Mesenchymal stem cell (in vitro differentiated cells and primary cell): ENCODE results near the gene TIMM22. TPM values are rescaled to one million over a fixed set of nuclear protein-coding genes. Genes with fewer than 3 reads are reported as not detected.

ENCODE experiments used
- DNase-seq: peaks from one replicate; pipeline ENCODE4 v3.0.0-alpha.2; 2013
- H2AFZ ChIP-seq: one replicate; pipeline ENCODE4 v1.6.1; 2013; ENCODE audit warnings: low read depth, mild to moderate bottlenecking, control low read depth, inconsistent platforms, low read length, moderate library complexity
- H2AK5ac ChIP-seq: 2 replicates; pipeline ENCODE4 v1.6.1; 2013; ENCODE audit warnings: low read length, moderate library complexity, mild to moderate bottlenecking, inconsistent platforms; ENCODE audit not compliant: severe bottlenecking
- H2BK120ac ChIP-seq: one replicate; pipeline ENCODE4 v1.6.1; 2013; ENCODE audit warnings: low read depth, mild to moderate bottlenecking, inconsistent platforms, low read length, moderate library complexity
- H2BK12ac ChIP-seq, 2 experiments: one replicate each; pipeline ENCODE4 v1.6.1; 2013; ENCODE audit warnings: inconsistent platforms in 2 of 2, low read length in 2 of 2, mild to moderate bottlenecking in 2 of 2, moderate library complexity in 2 of 2, control low read depth in 1 of 2
- H2BK15ac ChIP-seq: one replicate; pipeline ENCODE4 v1.6.1; 2013; ENCODE audit warnings: mild to moderate bottlenecking, low read depth, inconsistent platforms; ENCODE audit not compliant: poor library complexity, severe bottlenecking
- H2BK5ac ChIP-seq: 2 replicates; pipeline ENCODE4 v1.6.1; 2013; ENCODE audit warnings: low read depth, mild to moderate bottlenecking, low read length, control low read depth, inconsistent platforms; ENCODE audit not compliant: poor library complexity, severe bottlenecking
- H3K14ac ChIP-seq, 2 experiments: one replicate each; pipeline ENCODE4 v1.6.1; 2013; ENCODE audit warnings: inconsistent platforms in 2 of 2, low read length in 2 of 2, control low read depth in 1 of 2, mild to moderate bottlenecking in 1 of 2, moderate library complexity in 1 of 2
- H3K18ac ChIP-seq, 2 experiments: one replicate each; pipeline ENCODE4 v1.6.1; 2013; ENCODE audit warnings: inconsistent platforms in 2 of 2, low read length in 2 of 2, control low read depth in 1 of 2, low read depth in 1 of 2, mild to moderate bottlenecking in 1 of 2
- H3K23ac ChIP-seq, 2 experiments: one replicate each; pipeline ENCODE4 v1.6.1; 2013; ENCODE audit warnings: inconsistent platforms in 2 of 2, low read length in 2 of 2, mild to moderate bottlenecking in 2 of 2, moderate library complexity in 2 of 2, control low read depth in 1 of 2
- H3K27ac ChIP-seq: 2 replicates; pipeline ENCODE4 v1.5.1; 2013; ENCODE audit warnings: mild to moderate bottlenecking, moderate library complexity, low read length, control low read depth, inconsistent platforms; ENCODE audit not compliant: poor library complexity, severe bottlenecking
- H3K27me3 ChIP-seq, 2 experiments: 2 replicates each; pipeline versions ENCODE4 v1.6.1 to v1.7.0; 2013; ENCODE audit warnings: low read length in 2 of 2, mild to moderate bottlenecking in 2 of 2, moderate library complexity in 2 of 2, control low read depth in 1 of 2, inconsistent platforms in 1 of 2; ENCODE audit not compliant: control insufficient read depth in 1 of 2, insufficient read depth in 1 of 2
- H3K36me3 ChIP-seq, 2 experiments: 2 replicates each; pipeline versions ENCODE4 v1.6.1 to v1.7.0; 2013; ENCODE audit warnings: low read length in 2 of 2, control low read depth in 1 of 2, inconsistent platforms in 1 of 2, low read depth in 1 of 2, mild to moderate bottlenecking in 1 of 2; ENCODE audit not compliant: insufficient read depth in 2 of 2, control insufficient read depth in 1 of 2
- H3K4ac ChIP-seq, 2 experiments: one replicate each; pipeline ENCODE4 v1.6.1; 2013; ENCODE audit warnings: inconsistent platforms in 2 of 2, low read length in 2 of 2, mild to moderate bottlenecking in 2 of 2, moderate library complexity in 2 of 2, control low read depth in 1 of 2, low read depth in 1 of 2
- H3K4me1 ChIP-seq: 2 replicates; pipeline ENCODE4 v1.6.1; 2013; ENCODE audit warnings: low read depth, low read length, control low read depth; ENCODE audit not compliant: control insufficient read depth, insufficient read depth
- H3K4me2 ChIP-seq: 2 replicates; pipeline ENCODE4 v1.6.1; 2013; ENCODE audit warnings: low read length, mild to moderate bottlenecking, inconsistent platforms; ENCODE audit not compliant: poor library complexity, severe bottlenecking
- H3K4me3 ChIP-seq, 2 experiments: 2 replicates each; pipeline versions ENCODE4 v1.5.1 to v1.7.0; 2013; ENCODE audit warnings: low read length in 2 of 2, mild to moderate bottlenecking in 2 of 2, control low read depth in 1 of 2, low read depth in 1 of 2; ENCODE audit not compliant: insufficient read depth in 1 of 2
- H3K79me1 ChIP-seq: replicated peaks from 2 replicates; pipeline ENCODE4 v1.6.1; 2013; ENCODE audit warnings: mild to moderate bottlenecking, control low read depth, low read length, inconsistent platforms; ENCODE audit not compliant: poor library complexity, severe bottlenecking
- H3K9ac ChIP-seq: 2 replicates; pipeline ENCODE4 v1.7.0; 2013; ENCODE audit warnings: mild to moderate bottlenecking, low read length, moderate library complexity
- H3K9me3 ChIP-seq: 2 replicates; pipeline ENCODE4 v1.7.0; 2013; ENCODE audit warnings: mild to moderate bottlenecking, low read length; ENCODE audit not compliant: control insufficient read depth
- H4K8ac ChIP-seq: one replicate; pipeline ENCODE4 v1.6.1; 2013; ENCODE audit warnings: inconsistent platforms, mild to moderate bottlenecking, low read length, moderate library complexity
- H4K91ac ChIP-seq: one replicate; pipeline ENCODE4 v1.6.1; 2013; ENCODE audit warnings: mild to moderate bottlenecking, low read length, inconsistent platforms
- WGBS: methylation state at CpG from one replicate; pipeline ENCODE4 v1.1.7; 2013; ENCODE audit warnings: mixed read lengths; 5-methylcytosine and 5-hydroxymethylcytosine counted together
- polyA plus RNA-seq, 2 experiments: library from polyadenylated mRNA; stranded (reverse); fragments of 200-250 nt; gene quantifications; one replicate each; pipeline ENCODE4 v1.2.3, GENCODE V29; 2013

TIMM22 gene
- polyA plus RNA-seq (2013, experiment 1 of 2): 14.9 TPM
- 15.8 TPM for polyA plus RNA-seq (2013, experiment 2 of 2)

DNA sequence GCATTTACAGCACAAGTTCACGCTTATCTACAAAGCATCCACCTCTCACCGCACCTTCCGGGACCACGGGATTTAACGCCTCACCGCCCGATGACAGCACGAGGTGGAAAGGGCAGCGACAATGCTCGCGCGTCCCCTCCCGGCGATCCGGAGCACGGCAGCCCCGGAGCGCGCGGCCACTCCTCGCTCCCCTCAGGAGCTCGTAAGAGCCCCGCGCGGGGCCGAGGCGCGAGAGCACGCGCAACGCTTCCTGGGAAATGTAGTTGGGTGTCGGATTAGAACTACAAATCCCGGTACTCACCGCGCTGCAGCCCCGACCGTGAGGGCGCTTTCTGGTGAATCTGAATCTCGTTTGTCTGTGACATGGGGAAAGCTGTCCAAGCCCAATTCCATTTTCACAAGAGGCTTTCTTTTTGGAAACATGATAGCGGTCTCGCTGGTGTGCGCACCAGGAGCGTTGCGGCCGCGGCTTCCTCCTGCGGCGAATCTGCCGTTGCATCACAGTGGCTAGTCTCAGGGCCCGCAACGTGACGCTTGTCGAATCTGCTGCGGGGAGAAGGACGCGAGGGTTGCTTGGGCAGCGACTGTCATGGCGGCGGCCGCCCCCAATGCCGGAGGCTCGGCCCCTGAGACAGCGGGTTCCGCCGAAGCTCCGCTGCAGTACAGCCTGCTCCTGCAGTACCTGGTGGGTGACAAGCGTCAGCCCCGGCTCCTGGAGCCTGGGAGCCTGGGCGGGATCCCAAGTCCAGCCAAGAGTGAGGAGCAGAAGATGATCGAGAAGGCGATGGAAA, at the start of gene TIMM22:
TIMM22 (plus strand) TSS at position 576 of the 791 bp plus-strand sequence; CDS start at position 590, 14 bp downstream.
- Histone ChIP-seq H3K27me3 (no peaks in the 10 kb centered on the region), H4K91ac (peak within 1 kb of the TSS; percentile 95), H2BK120ac (peak within 1 kb of the TSS; percentile 61), H3K18ac (peak within 1 kb of the TSS; percentile 60 to 98), H3K4me3 (peak within 1 kb of the TSS; percentile 95 to 100), H2BK12ac (peak within 1 kb of the TSS; percentile 49 to 95), H3K23ac (peak within 1 kb of the TSS in 1 of 2 experiments; percentile 16), H3K14ac (peak within 1 kb of the TSS in 1 of 2 experiments; percentile 97), H3K4me2 (peak within 1 kb of the TSS; percentile 61), H2AK5ac (peak within 1 kb of the TSS; percentile 54), H3K4ac (peak within 1 kb of the TSS; percentile 97 to 100), H3K9me3 (no peaks in the 10 kb centered on the region), H3K27ac (peak within 1 kb of the TSS; percentile 97), H3K4me1 (peaks cover 16% of the 10 kb centered on the region), H4K8ac (peak within 1 kb of the TSS; percentile 94), H2BK5ac (peak within 1 kb of the TSS; percentile 99), H3K9ac (peak within 1 kb of the TSS; percentile 100), H2AFZ (peak within 1 kb of the TSS; percentile 78), H2BK15ac (peak within 1 kb of the TSS; percentile 77), H3K36me3 (peaks cover 23 to 31% of the 10 kb centered on the region in 2 experiments), H3K79me1 (peaks cover 5% of the 10 kb centered on the region)
- DNase-seq: peak; percentile 99
- WGBS: under 1% methylated on average over 71 of the region's 71 CpGs

DNA sequence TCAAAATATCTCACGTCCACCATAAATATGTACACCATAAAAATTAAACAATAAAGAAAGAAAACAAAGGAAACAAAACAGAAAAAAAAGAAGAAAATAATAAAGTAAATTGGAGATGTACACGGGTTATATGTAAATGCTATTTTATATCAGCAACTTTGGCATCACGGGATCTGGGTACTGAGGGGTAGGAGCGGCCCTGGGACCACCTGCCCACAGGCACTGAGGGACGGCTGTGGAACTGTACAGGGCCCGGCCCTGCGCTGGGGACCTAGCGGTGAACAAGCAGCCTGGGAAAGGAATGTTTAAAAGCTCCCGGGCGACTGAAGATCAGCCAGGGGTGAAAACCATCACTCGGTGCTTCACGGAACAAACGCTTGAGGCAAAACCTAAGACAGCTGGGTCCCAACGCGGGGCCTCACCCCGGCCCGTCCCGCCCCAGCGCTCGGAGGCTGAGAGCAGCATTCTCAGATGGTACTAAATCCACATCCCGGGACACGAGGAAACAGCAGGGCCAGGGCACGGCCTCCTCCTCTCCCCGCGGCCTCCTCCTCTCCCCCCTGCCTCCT, 48.6 kb upstream of the TIMM22 start:
- Histone ChIP-seq H3K23ac (peak overlapping the region in 1 of 2 experiments; percentile 70), H2AK5ac (no peak overlapping the region), H3K4ac (no peak overlapping the region), H3K14ac (no peak overlapping the region), H3K9ac (peak overlapping the region; percentile 6), H3K4me1 (peaks cover 27% of the 10 kb centered on the region), H3K79me1 (peaks cover 21% of the 10 kb centered on the region), H3K4me2 (peak overlapping the region; percentile 5), H2BK12ac (peak overlapping the region in 1 of 2 experiments; percentile 83), H3K27ac (peak overlapping the region; percentile 72), H4K8ac (peak overlapping the region; percentile 75), H2BK15ac (peak overlapping the region; percentile 69), H2BK5ac (no peak overlapping the region), H2BK120ac (peak overlapping the region; percentile 49), H3K27me3 (peaks cover 0 to 12% of the 10 kb centered on the region in 2 experiments), H2AFZ (no peak overlapping the region), H4K91ac (no peak overlapping the region), H3K4me3 (no peak overlapping the region), H3K9me3 (no peaks in the 10 kb centered on the region), H3K36me3 (peaks cover 0 to 12% of the 10 kb centered on the region in 2 experiments), H3K18ac (peak overlapping the region in 1 of 2 experiments; percentile 34)
- 78% methylated on average over 11 of the region's 25 CpGs for WGBS
- DNase-seq: peak; percentile 41

DNA sequence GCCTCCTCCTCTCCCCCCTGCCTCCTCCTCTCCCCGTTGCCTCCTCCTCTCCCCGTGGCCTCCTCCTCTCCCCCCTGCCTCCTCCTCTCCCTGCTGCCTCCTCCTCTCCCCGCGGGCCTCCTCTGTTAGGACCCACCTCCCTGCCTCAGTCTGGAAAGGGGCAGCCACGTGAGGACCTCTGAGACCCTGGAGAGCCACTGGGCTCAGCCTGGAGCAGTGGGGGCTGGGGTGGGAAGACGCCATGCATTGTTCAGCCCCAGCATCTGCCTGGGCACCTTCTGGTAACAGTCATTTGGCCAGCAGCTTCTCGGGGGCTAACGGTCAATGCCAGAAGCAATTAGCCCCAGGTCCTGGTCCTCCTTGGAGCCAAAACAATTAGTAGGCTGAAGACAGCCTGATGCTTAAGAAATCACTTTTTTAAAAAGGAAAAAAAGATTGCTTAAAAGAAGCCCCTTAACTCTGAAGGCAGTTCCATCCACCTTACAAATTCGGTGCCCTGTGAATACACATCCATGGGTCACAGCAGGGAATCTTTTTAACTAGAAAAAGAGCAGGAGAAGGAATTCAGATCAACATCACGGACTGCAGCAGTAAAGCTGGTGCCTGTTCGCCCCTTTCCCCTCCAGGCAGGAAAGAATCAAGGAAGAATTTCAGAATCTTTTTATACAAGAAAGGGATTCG, 47.2 kb upstream of the TIMM22 start:
- H3K4me2 ChIP-seq: no peak overlapping the region
- H3K36me3 ChIP-seq: peaks cover 0 to 17% of the 10 kb centered on the region in 2 experiments
- peak overlapping the region; percentile 48 for H2BK15ac ChIP-seq
- peak overlapping the region; percentile 85 for H2BK120ac ChIP-seq
- peak overlapping the region; percentile 100 for H2AK5ac ChIP-seq
- no peak overlapping the region for H3K4me3 ChIP-seq
- H3K9me3 ChIP-seq: no peaks in the 10 kb centered on the region
- H3K4ac ChIP-seq: peak overlapping the region; percentile 69 to 98
- no peak for DNase-seq
- H2BK12ac ChIP-seq: peak overlapping the region; percentile 69 to 95
- 32% methylated on average over 10 of the region's 12 CpGs for WGBS
- H3K27ac ChIP-seq: peak overlapping the region; percentile 97
- H4K8ac ChIP-seq: peak overlapping the region; percentile 97
- peaks cover 18% of the 10 kb centered on the region for H3K79me1 ChIP-seq
- H3K14ac ChIP-seq: peak overlapping the region in 1 of 2 experiments; percentile 82
- no peak overlapping the region for H2AFZ ChIP-seq
- no peak overlapping the region for H3K9ac ChIP-seq
- H3K23ac ChIP-seq: peak overlapping the region in 1 of 2 experiments; percentile 2
- peaks cover 37% of the 10 kb centered on the region for H3K4me1 ChIP-seq
- no peak overlapping the region for H2BK5ac ChIP-seq
- H4K91ac ChIP-seq: peak overlapping the region; percentile 98
- H3K27me3 ChIP-seq: peaks cover 0 to 14% of the 10 kb centered on the region in 2 experiments
- H3K18ac ChIP-seq: peak overlapping the region; percentile 75 to 98
